ENCODE results near the gene PTPRF.

The PTPRF gene

GRCh38 chr1:43671193-43671592 is 140.5 kb downstream of the PTPRF start:
- no peak overlapping the region for H3K4me3 ChIP-seq (ENCODE audit: low read depth, low read length)
- TF ChIP-seq CTCF (IDR thresholded peaks at IDR 0.05; ENCODE audit: low read depth, low read length), result no peak

- TF ChIP-seq CTCF (IDR thresholded peaks at IDR 0.05; ENCODE audit: low read depth, low read length), result no peak
- no peak overlapping the region for H3K4me3 ChIP-seq (ENCODE audit: low read depth, low read length)
Observed at GRCh38 chr1:43671626-43672330, 141.1 kb downstream of the PTPRF start.

GRCh38 chr1:43673261-43673660 is 142.6 kb downstream of the PTPRF start:
- no peak for TF ChIP-seq CTCF (IDR thresholded peaks at IDR 0.05; ENCODE audit: low read depth, low read length)
- H3K4me3 ChIP-seq (ENCODE audit: low read depth, low read length), result no peak overlapping the region

All from WI38 (cell line).